GM21717 (cell line): ENCODE measurements around the gene MOV10L1.
"Not testable (repeated sequence)": the region's sequence is repeated elsewhere in the genome, so short reads cannot be mapped to it uniquely, and the experiment has no call there.

Experiments
- ATAC-seq: cut with Tn5 transposase; IDR thresholded peaks from one replicate; pipeline ENCODE4 v1.9.1; 2021; ENCODE audit warnings: mild to moderate bottlenecking, moderate library complexity; ENCODE audit not compliant: unreplicated experiment

Gene MOV10L1

GRCh38 chr22:50199829-50200460, 110.1 kb downstream of the MOV10L1 start:
- ATAC-seq: no peak

- peak; percentile 53 for ATAC-seq
Measured at GRCh38 chr22:50200461-50201190, 110.8 kb downstream of the MOV10L1 start, which contains the start of gene SELENOO. Gene SELENOO, plus strand, starts transcription at chr22:50201011. Its CDS starts 26 bp downstream, at chr22:50201037.

- peak; percentile 3 for ATAC-seq
Measured at GRCh38 chr22:50201191-50202129, 111.7 kb downstream of the MOV10L1 start.

GRCh38 chr22:50202130-50202666, 112.4 kb downstream of the MOV10L1 start:
- ATAC-seq: no peak

DNA sequence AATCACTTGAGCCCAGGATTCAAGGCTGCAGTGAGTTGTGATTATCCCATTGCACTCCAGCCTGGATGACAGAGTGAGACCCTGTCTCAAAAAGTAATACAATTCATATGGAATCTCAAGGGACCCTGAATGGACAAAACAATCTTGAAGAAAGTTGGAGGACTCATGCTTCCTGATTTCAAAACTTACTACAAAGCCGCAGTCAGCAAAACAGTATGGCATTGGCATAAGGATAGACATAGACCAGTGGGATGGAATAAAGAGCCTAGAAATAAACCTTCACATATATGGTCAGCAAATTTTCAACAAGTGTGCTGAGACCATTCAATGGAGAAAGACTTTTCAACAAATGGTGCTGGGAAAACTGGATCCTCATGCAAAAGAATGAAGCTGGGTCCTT, 113.5 kb downstream of the MOV10L1 start:
- no peak for ATAC-seq

- ATAC-seq: no peak
Measured at GRCh38 chr22:50204571-50204970, 114.8 kb downstream of the MOV10L1 start.

- not testable (repeated sequence) for ATAC-seq
Measured at GRCh38 chr22:50204998-50205397, 115.2 kb downstream of the MOV10L1 start.

DNA sequence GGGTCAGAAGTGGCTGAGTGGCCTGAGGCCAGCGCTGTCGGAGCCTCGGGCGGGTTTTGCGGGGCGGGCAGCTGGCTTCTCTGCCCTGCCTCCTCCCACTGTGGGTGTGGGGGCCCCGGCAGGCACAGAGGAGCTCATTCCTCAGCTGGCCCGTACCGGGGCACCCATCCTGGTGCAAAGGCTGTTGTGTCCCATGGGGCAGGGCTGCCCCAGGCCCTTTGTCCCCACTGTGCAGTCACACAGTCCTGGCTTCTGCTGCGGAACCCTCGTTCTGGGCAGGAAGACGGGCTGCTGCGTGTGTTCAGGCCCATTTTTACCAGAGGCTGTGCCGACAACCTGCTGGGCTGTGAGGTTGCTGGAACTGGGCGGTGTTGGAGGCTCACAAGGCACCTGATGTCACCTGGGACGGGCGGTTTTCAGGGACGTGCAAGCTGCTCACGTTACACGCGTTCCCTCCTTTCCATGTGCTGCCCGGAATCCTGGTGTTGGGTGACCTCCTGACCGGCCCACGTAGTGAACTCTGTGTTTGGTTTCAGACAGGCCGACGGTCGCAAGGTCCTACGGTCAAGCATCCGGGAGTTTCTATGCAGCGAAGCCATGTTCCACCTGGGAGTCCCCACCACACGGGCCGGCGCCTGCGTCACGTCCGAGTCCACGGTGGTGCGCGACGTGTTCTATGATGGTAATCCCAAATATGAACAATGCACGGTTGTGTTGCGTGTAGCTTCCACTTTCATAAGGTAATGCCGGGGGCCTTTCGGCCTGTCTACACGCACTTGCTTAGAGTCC, 116.2 kb downstream of the MOV10L1 start:
- ATAC-seq: no peak

DNA sequence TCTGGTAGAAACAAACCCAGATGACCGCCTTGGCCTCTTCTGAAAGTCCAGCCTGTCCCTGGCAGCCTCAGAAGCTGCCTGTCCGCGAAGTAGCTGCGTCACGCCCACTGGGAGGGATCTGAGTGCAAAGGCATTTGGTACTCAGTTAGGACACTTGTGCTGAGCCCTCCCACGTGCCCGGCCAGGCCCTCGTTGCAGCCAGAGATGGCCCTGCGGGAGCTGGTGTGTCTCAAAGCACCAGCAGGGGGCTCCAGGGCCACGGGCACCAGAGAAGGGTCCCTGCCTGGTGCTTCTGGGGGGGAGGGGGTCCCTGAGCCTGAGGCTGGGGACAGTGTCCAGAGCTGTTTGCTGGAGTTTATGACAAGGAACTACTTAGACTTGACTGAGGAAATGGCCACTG, 116.8 kb downstream of the MOV10L1 start:
- ATAC-seq: no peak

- ATAC-seq: no peak
Measured at GRCh38 chr22:50207383-50208140, 117.8 kb downstream of the MOV10L1 start.

- no peak for ATAC-seq
Measured at GRCh38 chr22:50208430-50208938, 118.7 kb downstream of the MOV10L1 start.

- ATAC-seq: no peak
Measured at GRCh38 chr22:50208939-50209892, 119.4 kb downstream of the MOV10L1 start.

DNA sequence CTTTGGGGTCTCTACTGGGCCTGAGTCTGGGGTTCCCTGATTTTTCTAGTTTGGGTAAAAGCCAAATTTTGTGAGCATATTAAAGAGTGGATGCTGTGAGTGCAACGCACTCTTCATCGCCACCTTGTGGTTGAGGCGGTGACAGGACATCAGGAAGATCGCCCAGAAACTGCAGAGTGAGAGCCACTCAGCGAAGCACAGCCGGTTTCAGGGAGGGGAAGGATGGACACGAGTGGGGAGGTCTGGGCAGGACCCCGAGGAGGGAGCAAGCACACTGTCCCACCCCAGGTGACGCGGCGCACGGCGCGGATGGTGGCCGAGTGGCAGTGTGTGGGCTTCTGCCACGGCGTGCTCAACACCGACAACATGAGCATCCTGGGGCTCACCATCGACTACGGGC, 120.1 kb downstream of the MOV10L1 start:
- no peak for ATAC-seq

DNA sequence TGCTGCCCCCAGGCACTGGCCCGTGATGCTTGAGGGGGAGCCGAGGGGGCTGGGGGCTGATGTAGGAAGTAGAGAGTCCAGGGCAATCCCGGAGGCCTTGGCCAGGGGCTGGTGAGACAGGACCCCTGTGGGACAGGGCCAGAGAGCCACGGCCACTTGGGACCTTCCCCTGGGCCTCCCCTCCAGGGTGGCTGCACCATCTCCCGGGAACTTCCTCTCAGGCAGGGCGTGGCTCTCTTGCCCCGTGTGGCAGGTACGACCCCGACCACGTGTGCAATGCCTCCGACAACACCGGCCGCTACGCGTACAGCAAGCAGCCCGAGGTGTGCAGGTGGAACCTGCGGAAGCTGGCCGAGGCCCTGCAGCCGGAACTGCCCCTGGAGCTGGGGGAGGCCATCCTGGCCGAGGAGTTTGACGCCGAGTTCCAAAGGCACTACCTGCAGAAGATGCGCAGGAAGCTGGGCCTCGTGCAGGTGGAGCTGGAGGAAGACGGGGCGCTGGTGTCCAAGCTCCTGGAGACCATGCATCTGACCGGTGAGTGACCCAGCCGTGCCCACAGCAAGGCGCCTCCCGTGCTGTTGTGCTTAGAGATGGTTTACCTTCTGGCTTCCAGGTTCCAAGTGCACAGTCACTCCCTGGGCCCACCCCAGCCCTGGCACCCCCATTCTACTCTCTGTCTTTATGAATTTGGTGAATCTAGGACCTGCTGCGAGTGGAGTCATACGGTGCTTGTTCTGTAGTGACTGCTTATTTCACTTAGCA, 120.8 kb downstream of the MOV10L1 start:
- no peak for ATAC-seq

DNA sequence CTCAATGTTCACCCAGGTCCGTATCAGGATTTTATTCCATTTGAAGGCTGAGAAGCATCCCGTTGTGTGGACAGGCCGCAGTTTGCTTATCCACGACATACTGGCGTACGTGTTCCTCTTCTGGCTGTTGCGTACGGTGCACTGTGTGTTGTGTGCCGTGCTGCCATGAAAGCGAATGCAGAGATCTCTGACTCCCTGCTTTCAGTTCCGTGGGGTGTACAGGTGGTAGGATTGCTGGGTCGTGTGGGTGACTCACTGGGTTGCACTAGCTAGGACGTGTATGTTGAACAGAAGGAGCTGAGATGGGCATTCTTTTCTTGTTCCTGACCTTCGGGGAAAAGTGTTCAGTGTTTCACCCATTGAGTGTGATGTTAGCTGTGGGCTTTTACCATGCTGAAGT, 121.3 kb downstream of the MOV10L1 start:
- no peak for ATAC-seq
